Osteoblast (primary cell): Measurements from ENCODE around the gene MERTK. TPM values are rescaled to one million over a fixed set of nuclear protein-coding genes. Genes with fewer than 3 reads are reported as not detected.
A peak's percentile ranks its signal among the peaks of the same experiment; 100 is the strongest.

Experiments used
- DNase-seq: peaks from one replicate; pipeline ENCODE4 v3.0.0; 2011; ENCODE audit warnings: low spot score, mixed read lengths; ENCODE audit not compliant: insufficient read length; ENCODE audit errors: missing footprints
- H2AFZ ChIP-seq: 2 replicates; pipeline ENCODE4 v1.6.0; 2011; ENCODE audit warnings: mild to moderate bottlenecking, low read length
- H3K27ac ChIP-seq: 2 replicates; pipeline ENCODE4 v1.5.1; 2011; ENCODE audit warnings: mild to moderate bottlenecking, low read depth, low read length, moderate library complexity
- H3K27me3 ChIP-seq: 2 replicates; pipeline ENCODE4 v1.6.0; 2012; ENCODE audit warnings: mild to moderate bottlenecking, control low read depth, inconsistent platforms, low read length, moderate library complexity; ENCODE audit not compliant: insufficient read depth
- H3K36me3 ChIP-seq: 2 replicates; pipeline ENCODE4 v1.5.1; 2011; ENCODE audit warnings: mild to moderate bottlenecking, low read length, control low read depth, moderate library complexity; ENCODE audit not compliant: insufficient read depth
- H3K4me1 ChIP-seq: 2 replicates; pipeline ENCODE4 v1.5.1; 2011; ENCODE audit warnings: mild to moderate bottlenecking, low read length, control low read depth, moderate library complexity; ENCODE audit not compliant: insufficient read depth
- H3K4me2 ChIP-seq: 2 replicates; pipeline ENCODE4 v1.6.0; 2011; ENCODE audit warnings: mild to moderate bottlenecking, low read length; ENCODE audit not compliant: insufficient read depth
- H3K4me3 ChIP-seq: fragments of 200-600 bp; sonication (generic); 3 replicates; pipeline ENCODE4 v1.5.1; 2012; ENCODE audit warnings: mild to moderate bottlenecking, low read length, inconsistent platforms; ENCODE audit not compliant: insufficient read depth
- H3K79me2 ChIP-seq: 2 replicates; pipeline ENCODE4 v1.6.0; 2012; ENCODE audit warnings: mild to moderate bottlenecking, low read length, control low read depth, inconsistent platforms; ENCODE audit not compliant: insufficient read depth
- H3K9me3 ChIP-seq: 2 replicates; pipeline ENCODE4 v1.5.1; 2011; ENCODE audit warnings: low read depth, low read length, control low read depth
- H4K20me1 ChIP-seq: 2 replicates; pipeline ENCODE4 v1.6.0; 2012; ENCODE audit warnings: mild to moderate bottlenecking, low read length, control low read depth; ENCODE audit not compliant: insufficient read depth
- CTCF ChIP-seq: IDR thresholded peaks from 2 replicates; pipeline ENCODE4 v1.5.1; 2011; ENCODE audit warnings: mild to moderate bottlenecking, low read depth, low read length, moderate library complexity; ENCODE audit errors: extremely low read depth
- total RNA-seq: library from RNA; depleted of rRNA; stranded (reverse); fragments of >200 nt; gene quantifications from 2 replicates; pipeline ENCODE4 v1.2.3, GENCODE V29; 2012

Gene MERTK
- total RNA-seq, 1 donor: 0.72 TPM

DNA sequence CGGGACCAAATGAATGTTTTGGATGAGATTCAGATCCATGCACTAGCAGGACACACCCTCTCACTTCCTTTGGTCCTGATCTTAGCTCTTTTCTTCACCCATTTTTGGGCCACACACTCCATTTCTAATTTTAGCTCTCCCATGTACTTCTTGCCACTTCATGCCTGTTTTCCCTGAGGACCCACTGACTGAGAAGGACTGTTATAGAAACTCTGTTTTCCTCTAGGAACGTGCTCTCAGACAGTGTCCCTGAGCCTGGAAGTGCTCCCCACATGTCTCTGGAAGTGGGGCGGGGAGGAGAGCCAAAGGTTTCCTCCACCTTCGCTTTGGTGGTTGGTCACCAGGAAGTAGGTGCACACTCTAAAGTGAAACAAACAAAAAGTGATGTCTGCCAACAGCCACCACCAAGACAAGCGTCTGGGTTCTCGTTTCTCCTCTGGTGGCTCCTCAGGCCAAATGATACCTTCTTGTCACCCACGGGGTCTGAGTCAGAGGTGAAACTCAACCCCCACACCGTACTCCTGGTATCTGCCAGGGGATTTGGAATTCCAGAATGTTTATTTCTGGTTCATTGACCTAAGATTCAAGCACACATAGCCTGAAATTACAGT, 74.7 kb downstream of the MERTK start:
- peak overlapping the region; percentile 22 for H3K4me2 ChIP-seq
- H3K79me2 ChIP-seq: no peaks in the 10 kb centered on the region
- no peak for TF ChIP-seq CTCF
- H3K27me3 ChIP-seq: peaks cover 17% of the 10 kb centered on the region
- H3K27ac ChIP-seq: no peak overlapping the region
- DNase-seq: no peak
- H4K20me1 ChIP-seq: no peaks in the 10 kb centered on the region
- peak overlapping the region; percentile 8 for H3K4me3 ChIP-seq
- peaks cover 19% of the 10 kb centered on the region for H3K4me1 ChIP-seq
- H3K9me3 ChIP-seq: no peaks in the 10 kb centered on the region
- no peaks in the 10 kb centered on the region for H3K36me3 ChIP-seq
- peak overlapping the region; percentile 26 for H2AFZ ChIP-seq

DNA sequence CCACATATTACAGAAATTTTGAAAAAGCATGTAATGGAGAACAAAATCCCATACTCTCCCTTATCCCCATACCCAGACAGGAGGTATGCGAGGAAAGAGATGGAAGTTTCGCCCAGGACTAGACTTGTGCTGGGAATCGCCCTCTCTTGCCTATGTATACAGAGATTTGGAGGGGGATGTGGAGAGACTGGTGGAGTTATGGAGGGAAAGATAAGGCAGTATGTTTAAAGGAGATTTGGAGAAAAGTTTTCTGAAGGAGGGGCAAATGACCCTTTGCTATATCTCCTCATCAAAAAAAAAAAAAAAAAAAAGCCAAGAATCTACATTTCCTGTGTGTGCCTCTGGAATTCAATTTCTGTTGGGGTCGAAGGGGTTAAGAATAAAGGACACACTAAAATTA, 75.3 kb downstream of the MERTK start:
- Histone ChIP-seq H3K79me2 (no peaks in the 10 kb centered on the region), H3K9me3 (no peaks in the 10 kb centered on the region), H4K20me1 (no peaks in the 10 kb centered on the region), H2AFZ (no peak overlapping the region), H3K4me1 (peaks cover 19% of the 10 kb centered on the region), H3K4me2 (peak overlapping the region; percentile 22), H3K27ac (no peak overlapping the region), H3K36me3 (no peaks in the 10 kb centered on the region), H3K4me3 (no peak overlapping the region), H3K27me3 (peaks cover 15% of the 10 kb centered on the region)
- no peak for TF ChIP-seq CTCF
- no peak for DNase-seq

DNA sequence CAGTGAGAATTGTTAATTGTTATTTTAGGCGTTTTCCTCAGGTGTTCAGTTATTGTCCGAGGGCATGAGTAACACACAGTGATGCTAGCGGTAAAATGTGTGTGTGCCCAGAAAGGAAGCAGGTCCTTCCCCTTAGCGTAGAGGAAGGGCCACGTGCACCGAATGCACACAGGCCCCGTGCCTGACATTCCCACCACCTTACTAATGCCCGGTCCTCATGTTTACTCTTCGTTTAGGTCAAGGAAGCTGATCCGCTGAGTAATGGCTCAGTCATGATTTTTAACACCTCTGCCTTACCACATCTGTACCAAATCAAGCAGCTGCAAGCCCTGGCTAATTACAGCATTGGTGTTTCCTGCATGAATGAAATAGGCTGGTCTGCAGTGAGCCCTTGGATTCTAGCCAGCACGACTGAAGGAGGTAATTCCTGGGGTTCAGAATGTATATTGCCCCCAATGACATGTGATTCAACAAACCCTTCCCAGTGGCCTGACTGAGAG, 76.7 kb downstream of the MERTK start:
- Histone ChIP-seq H3K36me3 (no peaks in the 10 kb centered on the region), H3K4me1 (peaks cover 19% of the 10 kb centered on the region), H4K20me1 (no peaks in the 10 kb centered on the region), H3K27me3 (peaks cover 16% of the 10 kb centered on the region), H3K27ac (no peak overlapping the region), H3K9me3 (no peaks in the 10 kb centered on the region), H2AFZ (no peak overlapping the region), H3K79me2 (no peaks in the 10 kb centered on the region), H3K4me3 (no peak overlapping the region), H3K4me2 (peak overlapping the region; percentile 25)
- DNase-seq: peak; percentile 79
- TF ChIP-seq CTCF: no peak

GRCh38 chr2:111975819-111976218, 77.4 kb downstream of the MERTK start:
- Histone ChIP-seq H2AFZ (no peak overlapping the region), H3K4me3 (no peak overlapping the region), H3K36me3 (no peaks in the 10 kb centered on the region), H3K9me3 (no peaks in the 10 kb centered on the region), H3K79me2 (no peaks in the 10 kb centered on the region), H3K4me2 (no peak overlapping the region), H4K20me1 (no peaks in the 10 kb centered on the region), H3K27me3 (peaks cover 16% of the 10 kb centered on the region), H3K27ac (no peak overlapping the region), H3K4me1 (peaks cover 19% of the 10 kb centered on the region)
- no peak for DNase-seq
- no peak for TF ChIP-seq CTCF
